Activated naive CD8-positive, alpha-beta T cell treated with anti-CD3 and anti-CD28 coated beads, Interleukin-2, amount 50 U/mL, for 24 hours (primary cell): ENCODE data around the gene ECSCR.
"Not testable (repeated sequence)": the region's sequence is repeated elsewhere in the genome, so short reads cannot be mapped to it uniquely, and the experiment has no call there.

Experiments used
- ATAC-seq: fragments of 150-1000 bp; cut with Tn5 transposase; one replicate; pipeline ENCODE4 v1.10.0; 2021
- DNase-seq: peaks from one replicate; pipeline ENCODE4 v3.0.0; 2021
- H3K27ac Mint-ChIP-seq: one replicate; pipeline ENCODE4 v1.8.0; 2021; ENCODE audit warnings: mild to moderate bottlenecking, mixed read lengths
- H3K27me3 Mint-ChIP-seq: one replicate; pipeline ENCODE4 v1.8.0; 2021; ENCODE audit warnings: mixed read lengths
- H3K36me3 Mint-ChIP-seq: one replicate; pipeline ENCODE4 v1.8.0; 2021; ENCODE audit warnings: low read depth, mixed read lengths
- H3K4me1 Mint-ChIP-seq: one replicate; pipeline ENCODE4 v1.8.0; 2021; ENCODE audit warnings: mixed read lengths
- H3K4me3 Mint-ChIP-seq: one replicate; pipeline ENCODE4 v1.8.0; 2021; ENCODE audit warnings: mild to moderate bottlenecking, moderate library complexity, mixed read lengths
- H3K9me3 Mint-ChIP-seq: one replicate; pipeline ENCODE4 v1.8.0; 2021; ENCODE audit warnings: mixed read lengths

Gene ECSCR

DNA sequence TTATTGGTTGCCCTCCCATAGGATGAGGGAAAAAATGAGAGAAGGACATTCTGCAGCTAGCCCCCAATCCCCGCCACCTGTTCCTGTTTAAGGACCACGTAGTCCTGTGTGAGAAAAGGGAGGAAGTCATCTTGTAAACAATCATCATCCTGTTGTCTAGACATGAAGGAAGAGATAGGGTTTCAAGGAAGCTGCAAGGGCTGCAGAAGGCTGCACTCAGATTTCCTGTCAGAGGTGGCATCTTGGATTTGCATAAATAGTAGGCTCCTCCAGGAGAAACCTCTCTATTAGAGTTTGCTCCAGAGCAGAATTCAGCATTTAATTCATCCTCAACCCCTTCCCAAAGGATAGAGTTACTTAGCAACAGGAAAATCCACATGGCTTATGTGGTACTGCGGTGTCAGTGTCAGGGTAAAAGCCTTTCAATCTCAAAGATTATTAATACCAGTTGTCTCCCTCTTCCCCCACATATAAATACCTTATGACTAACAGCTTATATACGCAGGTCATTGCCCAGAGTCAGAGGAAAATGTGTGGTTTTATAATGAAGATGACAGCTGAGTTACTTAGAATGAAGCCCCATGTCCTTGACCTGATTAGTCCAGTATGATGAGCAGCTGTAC, 18.6 kb downstream of the ECSCR start:
- peak overlapping the region; percentile 64 for H3K27ac Mint-ChIP-seq
- H3K9me3 Mint-ChIP-seq, result peaks cover 12% of the 10 kb centered on the region
- no peak overlapping the region for H3K4me3 Mint-ChIP-seq
- no peaks in the 10 kb centered on the region for H3K27me3 Mint-ChIP-seq
- no peak for DNase-seq
- peaks cover 84% of the 10 kb centered on the region for H3K4me1 Mint-ChIP-seq
- peak; percentile 29 for ATAC-seq
- peaks cover 8% of the 10 kb centered on the region for H3K36me3 Mint-ChIP-seq

GRCh38 chr5:139440416-139440815, 22.1 kb downstream of the ECSCR start:
- peaks cover 68% of the 10 kb centered on the region for H3K4me1 Mint-ChIP-seq
- not testable (repeated sequence) for H3K4me3 Mint-ChIP-seq, H3K9me3 Mint-ChIP-seq, H3K27me3 Mint-ChIP-seq, ATAC-seq, H3K27ac Mint-ChIP-seq, H3K36me3 Mint-ChIP-seq, DNase-seq

- no peaks in the 10 kb centered on the region for H3K9me3 Mint-ChIP-seq
- ATAC-seq (peak; percentile 94), DNase-seq (peak; percentile 93)
- peak within 1 kb of the TSS; percentile 92 for H3K4me3 Mint-ChIP-seq
- no peaks in the 10 kb centered on the region for H3K27me3 Mint-ChIP-seq
- H3K27ac Mint-ChIP-seq, result peak within 1 kb of the TSS; percentile 98
- peaks cover 13% of the 10 kb centered on the region for H3K36me3 Mint-ChIP-seq
- H3K4me1 Mint-ChIP-seq, result peaks cover 58% of the 10 kb centered on the region
These were observed 23.3 kb downstream of the ECSCR start, which contains the start of gene DNAJC18 for GRCh38 chr5:139439013-139439903. Gene DNAJC18 (minus strand): TSS chr5:139439525. CDS start chr5:139439445, 80 bp downstream.

GRCh38 chr5:139438707-139439012, 23.9 kb downstream of the ECSCR start:
- Mint-ChIP-seq H3K27me3 (no peaks in the 10 kb centered on the region), H3K36me3 (peaks cover 13% of the 10 kb centered on the region), H3K4me1 (peaks cover 52% of the 10 kb centered on the region), H3K27ac (peak overlapping the region; percentile 98), H3K4me3 (peak overlapping the region; percentile 92), H3K9me3 (no peaks in the 10 kb centered on the region)
- ATAC-seq (no peak), DNase-seq (no peak)

GRCh38 chr5:139435676-139436075, 26.9 kb downstream of the ECSCR start:
- ATAC-seq (no peak), DNase-seq (no peak)
- no peak overlapping the region for H3K27ac Mint-ChIP-seq
- H3K36me3 Mint-ChIP-seq, result peaks cover 17% of the 10 kb centered on the region
- H3K27me3 Mint-ChIP-seq, result no peaks in the 10 kb centered on the region
- peaks cover 35% of the 10 kb centered on the region for H3K4me1 Mint-ChIP-seq
- H3K4me3 Mint-ChIP-seq, result no peak overlapping the region
- H3K9me3 Mint-ChIP-seq, result no peaks in the 10 kb centered on the region

- Mint-ChIP-seq H3K27ac (no peak overlapping the region), H3K4me3 (no peak overlapping the region), H3K27me3 (no peaks in the 10 kb centered on the region), H3K4me1 (peaks cover 10% of the 10 kb centered on the region), H3K9me3 (no peaks in the 10 kb centered on the region), H3K36me3 (peaks cover 19% of the 10 kb centered on the region)
- ATAC-seq (no peak), DNase-seq (no peak)
These were observed 30.8 kb downstream of the ECSCR start for GRCh38 chr5:139431706-139432105.

DNA sequence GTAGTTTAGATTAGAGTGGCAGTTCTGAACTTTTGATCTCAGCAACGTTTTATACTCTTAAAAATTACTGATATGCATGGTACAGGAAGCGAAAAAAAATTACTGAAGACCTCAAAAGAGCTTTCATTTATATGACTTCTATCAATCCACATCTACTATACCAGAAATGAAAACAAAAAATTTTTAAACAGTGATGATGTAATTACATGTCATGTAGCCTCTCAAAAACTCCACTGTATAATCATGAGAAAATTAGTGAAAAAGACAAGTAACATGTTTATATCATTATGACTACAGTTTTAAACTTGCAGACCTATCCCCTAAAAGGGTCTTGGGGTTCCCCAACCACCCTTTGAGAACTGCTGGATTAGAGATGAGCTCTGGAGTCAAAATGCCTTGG, 32.5 kb downstream of the ECSCR start:
- H3K4me3 Mint-ChIP-seq, result no peak overlapping the region
- no peaks in the 10 kb centered on the region for H3K9me3 Mint-ChIP-seq
- no peaks in the 10 kb centered on the region for H3K27me3 Mint-ChIP-seq
- H3K4me1 Mint-ChIP-seq, result peaks cover 10% of the 10 kb centered on the region
- DNase-seq (no peak), ATAC-seq (no peak)
- H3K27ac Mint-ChIP-seq, result no peak overlapping the region
- peaks cover 20% of the 10 kb centered on the region for H3K36me3 Mint-ChIP-seq

- H3K27ac Mint-ChIP-seq, result no peak overlapping the region
- no peaks in the 10 kb centered on the region for H3K9me3 Mint-ChIP-seq
- DNase-seq, result no peak
- H3K27me3 Mint-ChIP-seq, result no peaks in the 10 kb centered on the region
- ATAC-seq, result no peak
- H3K36me3 Mint-ChIP-seq, result peaks cover 27% of the 10 kb centered on the region
- H3K4me3 Mint-ChIP-seq, result no peak overlapping the region
- peaks cover 13% of the 10 kb centered on the region for H3K4me1 Mint-ChIP-seq
These were observed 36.2 kb downstream of the ECSCR start for GRCh38 chr5:139426203-139426885.

GRCh38 chr5:139425497-139425896, 37.0 kb downstream of the ECSCR start:
- DNase-seq (no peak), ATAC-seq (no peak)
- no peaks in the 10 kb centered on the region for H3K9me3 Mint-ChIP-seq
- no peaks in the 10 kb centered on the region for H3K27me3 Mint-ChIP-seq
- no peak overlapping the region for H3K27ac Mint-ChIP-seq
- H3K4me3 Mint-ChIP-seq, result no peak overlapping the region
- peaks cover 9% of the 10 kb centered on the region for H3K4me1 Mint-ChIP-seq
- H3K36me3 Mint-ChIP-seq, result peaks cover 23% of the 10 kb centered on the region

- Mint-ChIP-seq H3K27ac (peak overlapping the region; percentile 6), H3K4me3 (no peak overlapping the region), H3K4me1 (peaks cover 10% of the 10 kb centered on the region), H3K27me3 (no peaks in the 10 kb centered on the region), H3K9me3 (no peaks in the 10 kb centered on the region), H3K36me3 (peaks cover 30% of the 10 kb centered on the region)
- peak; percentile 77 for ATAC-seq
- DNase-seq, result peak; percentile 55
These were observed 40.1 kb downstream of the ECSCR start for GRCh38 chr5:139422307-139422893.

GRCh38 chr5:139419226-139420192, 43.0 kb downstream of the ECSCR start:
- Mint-ChIP-seq H3K27ac (no peak overlapping the region), H3K9me3 (no peaks in the 10 kb centered on the region), H3K4me1 (peaks cover 39% of the 10 kb centered on the region), H3K36me3 (peaks cover 29% of the 10 kb centered on the region), H3K27me3 (no peaks in the 10 kb centered on the region), H3K4me3 (no peak overlapping the region)
- ATAC-seq (no peak), DNase-seq (no peak)

GRCh38 chr5:139418793-139419192, 43.8 kb downstream of the ECSCR start:
- H3K27me3 Mint-ChIP-seq, result no peaks in the 10 kb centered on the region
- ATAC-seq (no peak), DNase-seq (no peak)
- peak overlapping the region; percentile 12 for H3K27ac Mint-ChIP-seq
- no peaks in the 10 kb centered on the region for H3K9me3 Mint-ChIP-seq
- H3K4me1 Mint-ChIP-seq, result peaks cover 46% of the 10 kb centered on the region
- H3K4me3 Mint-ChIP-seq, result no peak overlapping the region
- H3K36me3 Mint-ChIP-seq, result peaks cover 30% of the 10 kb centered on the region

- H3K27ac Mint-ChIP-seq, result peak overlapping the region; percentile 93
- H3K4me3 Mint-ChIP-seq, result no peak overlapping the region
- ATAC-seq (peak; percentile 25), DNase-seq (no peak)
- peaks cover 30% of the 10 kb centered on the region for H3K36me3 Mint-ChIP-seq
- no peaks in the 10 kb centered on the region for H3K9me3 Mint-ChIP-seq
- H3K4me1 Mint-ChIP-seq, result peaks cover 58% of the 10 kb centered on the region
- no peaks in the 10 kb centered on the region for H3K27me3 Mint-ChIP-seq
These were observed 45.3 kb downstream of the ECSCR start for GRCh38 chr5:139417214-139417613.

DNA sequence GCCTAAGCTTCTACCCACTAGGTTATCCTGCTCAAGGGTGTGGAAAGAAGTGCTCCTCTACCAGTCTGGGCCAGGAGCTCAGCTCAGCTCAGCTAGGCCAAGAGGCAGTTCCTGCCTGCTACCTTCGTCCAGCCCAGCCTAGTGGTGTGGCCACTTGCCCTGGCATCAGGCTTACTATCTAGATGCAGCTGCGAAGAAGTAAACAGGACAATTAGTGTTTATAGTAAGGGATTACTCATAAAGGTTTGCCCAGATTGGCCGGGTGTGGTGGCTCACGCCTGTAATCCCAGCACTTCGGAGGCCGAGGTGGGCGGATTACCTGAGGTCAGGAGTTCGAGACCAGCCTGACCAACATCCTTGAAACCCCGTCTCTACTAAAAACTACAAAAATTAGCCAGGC, 45.9 kb downstream of the ECSCR start:
- no peak for DNase-seq
- ATAC-seq, result no peak
- Mint-ChIP-seq H3K27me3 (no peaks in the 10 kb centered on the region), H3K9me3 (no peaks in the 10 kb centered on the region), H3K36me3 (peaks cover 34% of the 10 kb centered on the region), H3K4me3 (no peak overlapping the region), H3K4me1 (peaks cover 58% of the 10 kb centered on the region), H3K27ac (peak overlapping the region; percentile 93)
